Caki2 (cell line): ENCODE data around the gene DEFB110. TPM values are rescaled to one million over a fixed set of nuclear protein-coding genes. Genes with fewer than 3 reads are reported as not detected.

Experiments used
- DNase-seq: peaks from one replicate; pipeline ENCODE4 v3.0.0-alpha.2; 2015; ENCODE audit warnings: low read depth
- in situ Hi-C: cut with HindIII; loops from 2 replicates; pipeline ENCODE4 v1.10.0; 2016; ENCODE audit warnings: low sequenced_read_pairs, low pct_unique_long_range_greater_than_20kb, mixed read lengths
- total RNA-seq: library from RNA; depleted of rRNA; stranded (reverse); fragments of >200 nt; shearing (Covaris generic); gene quantifications from 2 replicates; pipeline ENCODE4 v1.2.3, GENCODE V29; 2014; ENCODE audit warnings: low replicate concordance; rRNA removed

The DEFB110 gene
- total RNA-seq = not detected in 2 replicates

DNA sequence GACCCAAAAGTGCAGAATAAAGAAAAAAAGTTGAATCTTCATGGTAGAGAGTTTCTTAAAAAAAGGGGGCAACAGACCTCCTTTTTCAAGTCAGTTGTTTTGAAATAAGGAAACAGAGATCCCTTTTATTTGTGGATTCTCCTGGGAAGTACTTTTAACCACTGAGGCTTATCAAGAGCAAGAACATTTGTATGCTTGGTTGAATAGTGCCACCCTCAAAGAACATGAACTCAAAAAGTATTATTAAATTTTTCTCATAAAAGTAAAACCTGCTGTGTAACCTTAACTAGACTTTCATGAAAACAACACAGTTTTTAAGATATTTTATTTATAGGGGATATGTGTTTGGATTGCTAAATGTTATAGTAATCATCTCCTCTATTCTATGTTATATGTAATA, at the start of gene DEFB110:
DEFB110 (minus strand) TSS at position 101 of the 400 bp plus-strand sequence; CDS start at position 42, 59 bp downstream.
- DNase-seq = no peak
- in situ Hi-C loops = no loop called here

DNA sequence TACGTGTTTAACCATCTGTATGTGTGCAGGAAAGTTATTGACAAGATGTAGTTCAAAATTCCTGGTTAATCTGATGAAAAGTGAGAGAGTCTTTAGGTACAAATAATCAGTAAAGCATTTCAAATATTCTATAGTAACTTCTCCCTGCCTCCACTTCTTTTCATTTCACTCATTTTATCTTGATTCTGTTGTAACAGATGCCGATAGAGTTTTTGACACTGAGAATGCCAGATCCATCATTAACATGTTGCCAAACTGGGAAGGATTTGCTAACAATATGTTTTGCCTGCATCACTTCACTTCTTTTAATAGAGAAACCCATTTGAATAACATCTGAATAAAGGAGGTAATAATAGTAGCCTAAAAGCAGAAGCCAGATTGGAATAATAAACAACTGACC, 48.3 kb upstream of the DEFB110 start:
- no peak for DNase-seq
- in situ Hi-C loops = no loop called here

DNA sequence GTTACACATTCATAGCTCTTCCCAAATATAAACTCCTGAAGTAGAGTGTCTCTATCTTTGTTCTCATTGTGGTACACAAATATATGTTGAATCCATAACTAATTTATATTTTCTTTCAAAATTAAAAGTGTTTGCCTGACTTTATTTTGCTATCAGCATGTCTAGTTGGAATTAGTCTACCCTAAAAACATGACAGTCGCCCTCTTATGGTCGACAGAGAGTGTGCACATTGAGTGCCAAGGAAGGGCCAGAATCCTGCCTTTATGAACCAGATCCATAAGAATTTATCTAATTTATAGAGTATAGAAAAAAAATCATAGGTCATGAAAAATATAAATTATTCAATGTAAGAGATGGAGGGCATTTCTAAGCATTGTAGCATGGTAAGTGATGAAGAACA, 40.3 kb upstream of the DEFB110 start:
- DNase-seq = no peak
- in situ Hi-C loops = no loop called here

DNA sequence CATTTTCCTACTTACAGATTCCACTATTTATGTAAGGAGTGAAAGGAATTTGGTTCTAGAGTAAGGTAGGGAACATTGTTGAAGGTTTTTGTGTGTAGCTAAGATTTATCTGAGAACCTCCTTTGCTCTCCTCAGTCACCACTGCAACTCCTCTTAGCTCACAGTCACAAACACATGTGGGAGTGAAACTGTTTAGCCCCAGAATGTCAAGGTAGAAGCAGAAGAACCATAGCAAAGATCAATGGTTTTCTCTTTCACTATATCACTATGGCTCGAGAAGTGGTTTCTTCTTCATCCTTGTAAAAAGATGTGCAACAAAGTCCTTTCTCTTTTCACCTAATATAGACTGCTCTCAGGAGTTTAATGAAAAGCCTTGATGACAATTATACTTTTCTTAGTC, 34.4 kb upstream of the DEFB110 start:
- in situ Hi-C loops = no loop called here

DNA sequence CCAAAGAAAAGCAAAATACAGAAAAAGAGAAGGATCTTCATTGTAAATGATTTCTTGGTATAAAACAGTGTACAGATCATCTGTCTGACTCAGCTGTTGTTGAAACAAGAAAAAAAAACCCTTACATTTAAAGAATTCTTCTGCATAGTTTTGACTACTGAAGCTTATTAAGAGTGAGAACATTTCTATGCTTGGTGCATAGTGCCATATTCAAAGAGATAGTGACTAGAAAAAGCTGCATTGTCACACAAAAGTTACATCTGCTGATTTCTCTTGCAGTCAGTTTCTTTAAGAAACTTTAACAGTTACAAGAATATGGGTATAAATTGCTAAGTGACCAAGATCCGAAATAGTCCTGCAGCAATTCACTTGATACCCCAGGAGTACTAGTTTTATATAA, 28.0 kb upstream of the DEFB110 start, which contains the start of gene DEFB112:
DEFB112 (minus strand) TSS at position 101 of the 400 bp plus-strand sequence; CDS start at position 41, 60 bp downstream.
- no peak for DNase-seq
- in situ Hi-C loops = no loop called here

More for the DNA sequence above, 34.4 kb upstream of the DEFB110 start:
- DNase-seq = no peak

DNA sequence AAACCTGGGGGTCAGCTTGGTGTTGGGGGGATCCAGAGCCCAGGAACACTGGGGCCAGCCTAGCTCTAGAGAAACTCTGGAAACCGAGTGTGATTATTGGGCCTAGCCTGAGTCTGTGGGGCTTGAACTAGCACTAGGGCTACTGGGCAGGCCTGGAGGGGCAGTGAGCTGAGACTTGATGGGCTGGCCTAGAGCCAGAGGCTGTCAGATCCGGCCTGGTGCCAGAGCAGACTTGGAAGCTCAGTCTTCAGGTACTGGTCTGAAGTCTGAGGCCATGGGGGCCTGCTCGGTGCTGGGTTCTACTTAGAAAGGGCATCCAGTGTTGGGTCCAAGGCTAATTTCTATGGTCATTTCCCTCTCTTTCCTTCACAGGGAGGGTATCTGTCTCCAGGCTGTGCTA, 25.2 kb upstream of the DEFB110 start:
- no peak for DNase-seq
- in situ Hi-C loops = no loop called here

DNA sequence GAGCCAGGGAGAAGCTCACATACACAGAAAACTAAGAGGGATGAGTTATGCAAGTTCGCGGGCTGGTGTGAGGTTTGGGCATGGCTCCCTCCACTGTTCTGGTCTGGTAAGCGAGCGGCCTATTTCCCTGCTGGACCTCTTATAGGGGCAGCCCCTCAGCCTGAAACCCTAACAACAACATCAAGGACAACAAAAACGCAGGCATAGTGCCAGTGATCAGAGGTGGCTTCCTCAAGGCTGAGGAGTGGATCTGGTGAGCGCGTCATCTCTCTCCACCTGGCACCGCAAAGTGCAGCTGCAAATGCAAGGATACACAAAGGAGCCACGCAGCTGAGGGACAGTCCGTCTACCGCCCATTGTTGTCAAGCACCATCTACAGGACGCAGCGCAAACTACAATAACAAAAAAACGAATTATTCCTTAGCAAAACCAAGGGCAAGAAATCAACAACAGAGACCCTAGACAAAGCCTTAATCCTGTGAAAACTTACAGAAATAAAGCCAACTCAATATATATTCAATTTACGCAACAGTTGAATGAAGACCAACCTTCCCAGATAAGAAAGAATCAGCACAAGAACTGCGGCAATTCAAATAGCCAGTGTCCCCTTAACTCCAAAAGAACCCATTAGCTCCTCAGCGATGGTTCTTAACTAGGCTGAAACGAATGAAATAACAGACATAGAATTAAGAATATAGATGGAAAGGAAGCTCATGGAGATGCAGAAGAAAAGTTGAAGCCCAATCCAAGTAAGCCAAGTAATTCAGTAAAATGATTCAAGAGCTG, 9.2 kb upstream of the DEFB110 start:
- in situ Hi-C loops = no loop called here
- DNase-seq = peak; percentile 2

DNA sequence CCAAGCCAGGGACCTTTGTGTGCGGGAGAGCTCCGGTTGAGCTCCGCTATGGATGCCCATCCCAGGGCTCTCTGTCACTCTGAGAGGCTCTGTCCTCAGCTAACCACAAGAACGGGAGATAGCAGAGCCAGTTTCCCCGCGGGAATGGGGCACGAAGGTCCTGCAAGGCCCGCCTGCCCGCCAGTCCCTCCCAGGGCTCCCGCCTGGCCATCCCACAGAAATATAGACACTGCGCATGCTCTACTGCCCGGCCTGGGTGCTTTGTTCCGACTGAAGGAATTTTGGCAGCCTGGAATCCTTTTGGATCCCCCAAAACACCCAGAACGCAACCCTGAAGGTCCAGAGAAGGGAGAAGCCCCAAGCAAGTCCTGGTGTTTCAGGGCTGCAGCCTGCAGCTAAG, 8.6 kb upstream of the DEFB110 start:
- no peak for DNase-seq
- in situ Hi-C loops = no loop called here

DNA sequence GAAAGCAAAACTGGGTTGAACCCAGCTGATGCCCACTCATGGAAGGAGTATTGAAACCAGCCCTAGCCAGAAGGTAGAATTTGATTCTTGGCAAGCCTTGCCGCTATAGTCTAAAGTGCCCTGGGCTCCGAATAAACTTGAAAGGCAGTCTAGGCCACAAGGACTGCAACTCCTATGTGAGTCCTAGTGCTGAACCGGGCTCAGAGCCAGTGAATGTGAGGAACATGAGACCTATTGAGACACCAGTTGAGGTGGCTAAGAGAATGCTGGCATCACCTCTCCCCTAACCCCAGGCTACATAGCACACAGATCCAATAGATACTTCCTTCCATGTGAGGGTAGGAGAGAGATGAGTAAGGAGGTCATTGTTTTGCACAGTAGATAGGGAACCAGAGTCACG, 3.5 kb upstream of the DEFB110 start:
- in situ Hi-C loops = no loop called here
- no peak for DNase-seq

DNA sequence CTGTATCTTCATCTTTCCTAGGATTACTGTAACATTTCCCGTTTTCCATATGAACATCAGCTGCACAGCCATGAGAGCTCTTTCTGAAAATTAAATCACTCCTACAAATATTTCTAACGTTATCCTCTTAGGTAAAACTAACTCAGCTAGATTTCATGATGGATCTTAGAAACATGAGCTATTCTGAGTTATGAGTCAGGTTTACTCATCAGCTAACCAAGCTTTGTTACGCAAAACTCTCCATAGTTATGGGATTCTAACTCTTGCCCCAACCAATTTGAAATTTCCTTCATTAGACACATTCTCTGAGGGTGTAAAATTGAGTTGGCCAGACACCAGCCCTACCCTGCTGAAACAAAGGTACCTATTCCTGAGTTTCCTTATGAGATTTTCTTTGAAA, 14.0 kb downstream of the DEFB110 start:
- in situ Hi-C loops = no loop called here
- DNase-seq = no peak

DNA sequence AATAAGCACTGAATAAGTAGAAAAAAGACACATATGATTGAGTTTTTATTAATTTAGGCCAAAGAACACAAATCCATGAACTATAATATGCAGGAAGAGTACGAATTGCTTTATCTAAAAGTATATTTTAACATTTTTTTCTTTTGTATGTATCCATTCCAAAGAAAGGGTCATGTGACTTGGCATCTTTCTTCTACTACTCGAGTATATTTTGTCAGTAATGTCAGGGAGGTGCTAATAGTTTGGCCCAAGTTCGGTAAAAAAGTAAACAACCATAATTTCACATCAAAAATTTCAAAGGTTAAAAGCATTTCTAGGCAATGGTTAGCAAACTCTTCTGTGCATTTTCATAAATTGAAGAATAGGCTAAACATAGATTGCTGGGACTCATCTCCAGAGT, 18.7 kb downstream of the DEFB110 start:
- in situ Hi-C loops = no loop called here
- DNase-seq = no peak

DNA sequence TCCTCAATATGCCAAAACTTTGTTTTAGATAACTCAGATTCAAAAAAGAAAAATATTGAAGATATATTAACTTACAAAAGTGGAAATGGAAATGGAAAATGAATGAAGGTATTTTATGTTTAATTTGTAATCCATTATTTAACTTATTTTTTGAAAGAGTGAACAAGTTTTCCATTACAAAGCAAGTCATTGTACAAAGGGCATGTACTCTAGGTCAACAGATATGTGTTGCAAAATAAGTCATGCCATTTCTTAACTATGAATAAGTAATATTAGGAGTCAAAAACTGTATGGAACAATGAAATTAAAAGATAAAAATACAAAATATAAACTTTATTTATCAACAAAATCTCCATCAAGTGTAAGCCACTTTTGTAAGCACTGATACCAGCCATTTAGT, 26.5 kb downstream of the DEFB110 start:
- in situ Hi-C loops = no loop called here
- no peak for DNase-seq

DNA sequence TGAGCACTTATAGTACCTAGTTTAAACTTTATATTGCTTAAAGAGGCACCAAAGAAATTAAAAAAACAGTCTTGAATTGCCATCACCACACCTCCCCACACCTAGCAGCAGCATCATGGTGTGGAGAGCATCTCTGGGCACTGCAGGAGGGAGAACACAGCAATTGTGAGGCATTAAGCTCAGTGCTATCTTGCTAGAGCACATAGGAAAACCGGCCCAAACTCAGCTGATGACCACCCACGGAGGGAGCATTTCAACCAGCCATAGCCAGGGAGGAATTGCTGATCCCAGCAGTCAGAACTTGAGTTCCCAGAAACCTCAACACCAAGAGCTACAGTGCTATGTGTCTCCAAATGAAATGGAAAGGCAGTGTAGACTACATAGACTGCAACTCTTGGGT, 32.9 kb downstream of the DEFB110 start:
- no peak for DNase-seq
- in situ Hi-C loops = no loop called here

DNA sequence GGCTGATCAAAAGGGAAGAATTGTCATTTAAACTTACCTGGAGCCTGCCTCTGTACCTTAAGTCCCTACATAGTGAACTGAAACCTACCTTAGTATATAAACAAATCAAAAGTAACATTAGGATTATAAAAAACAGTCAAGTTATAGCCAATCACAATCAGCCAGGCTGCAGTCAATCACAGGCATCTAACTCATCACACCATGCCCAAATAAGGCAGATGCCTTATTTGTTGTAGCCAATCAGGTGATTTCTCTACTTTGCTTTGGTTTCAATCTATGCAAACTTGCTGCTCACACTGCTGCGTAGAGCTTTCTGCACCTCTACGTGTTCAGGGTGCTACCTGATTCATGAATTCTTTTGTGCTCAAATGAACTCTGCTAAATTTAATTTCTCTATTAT, 34.0 kb downstream of the DEFB110 start:
- no peak for DNase-seq
- in situ Hi-C loops = no loop called here

DNA sequence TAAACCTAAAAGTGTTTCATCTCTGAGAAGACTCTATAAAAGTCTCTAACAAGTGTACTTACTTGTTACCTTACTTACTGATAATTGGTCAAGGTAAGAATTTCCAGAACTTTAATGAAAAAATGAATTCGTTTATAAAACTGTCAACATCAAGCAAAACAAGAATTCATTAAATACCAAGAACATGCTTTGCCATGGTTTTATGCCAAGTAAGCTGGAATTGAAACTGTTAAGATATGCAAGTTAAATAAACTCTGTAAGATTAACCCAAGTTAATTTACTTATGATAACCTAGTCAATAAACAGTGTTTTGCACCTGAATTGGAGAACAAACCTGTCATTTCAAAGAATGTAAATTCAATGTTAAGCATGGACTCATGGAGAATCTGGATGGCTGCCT, 35.2 kb downstream of the DEFB110 start:
- in situ Hi-C loops = no loop called here
- no peak for DNase-seq

DNA sequence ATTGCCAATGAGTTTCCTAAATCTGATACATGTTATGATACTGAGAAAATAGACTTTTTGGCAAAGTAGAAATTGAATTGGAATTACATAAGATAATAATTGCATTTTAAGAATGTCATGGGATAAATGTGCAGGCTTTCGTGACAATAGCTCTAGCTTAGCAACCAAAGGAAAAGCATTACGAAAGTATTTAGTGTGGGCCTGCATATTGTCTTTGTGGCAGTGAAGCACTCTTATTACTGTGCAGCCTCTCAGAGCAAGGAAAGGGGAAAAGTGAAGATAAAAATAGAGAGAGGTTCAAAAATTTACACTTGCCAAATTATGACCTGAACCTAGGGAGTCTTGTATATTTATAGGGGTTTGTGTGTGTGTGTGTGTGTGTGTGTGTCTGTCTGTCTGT, 39.7 kb downstream of the DEFB110 start:
- in situ Hi-C loops = no loop called here
- no peak for DNase-seq

DNA sequence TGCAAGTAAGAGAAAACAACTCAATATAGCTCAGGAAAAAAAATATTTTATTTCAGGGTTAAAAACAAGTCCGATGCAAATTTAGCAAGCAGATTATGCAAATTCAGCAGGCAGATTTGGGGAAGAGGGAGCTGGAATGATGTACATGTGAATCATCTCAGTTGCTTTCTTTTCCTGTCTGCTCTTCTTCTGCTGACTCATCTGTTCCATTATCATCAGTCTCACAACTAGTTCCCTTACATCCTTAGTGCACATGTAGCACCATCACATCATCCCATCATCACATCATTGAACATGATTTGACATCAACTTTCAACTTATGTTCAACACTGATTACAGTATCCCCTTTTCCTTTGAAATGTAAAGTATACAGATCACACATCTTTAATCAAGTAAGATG, 40.9 kb downstream of the DEFB110 start:
- DNase-seq = no peak

DNA sequence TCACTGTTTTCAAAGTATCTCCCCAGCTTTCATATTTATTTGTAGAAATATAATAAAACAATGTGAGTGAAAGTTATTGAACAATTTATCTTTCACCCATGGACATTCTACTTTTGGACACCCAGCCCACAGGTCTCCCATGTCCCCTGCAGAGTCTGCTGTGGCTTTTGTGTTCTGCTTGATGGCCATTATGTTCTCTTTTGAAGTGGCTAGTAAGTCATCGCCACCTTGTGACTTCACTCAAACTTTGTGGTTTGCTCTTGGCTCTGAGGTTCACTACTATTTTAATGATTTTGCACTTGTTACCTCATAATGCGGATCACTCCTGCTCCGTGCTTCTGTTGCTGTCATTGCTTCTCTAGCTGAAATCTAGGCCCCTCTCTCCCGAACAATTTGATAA, 42.2 kb downstream of the DEFB110 start:
- DNase-seq = no peak
- in situ Hi-C loops = no loop called here

More for the DNA sequence above, 40.9 kb downstream of the DEFB110 start:
- in situ Hi-C loops = no loop called here

DNA sequence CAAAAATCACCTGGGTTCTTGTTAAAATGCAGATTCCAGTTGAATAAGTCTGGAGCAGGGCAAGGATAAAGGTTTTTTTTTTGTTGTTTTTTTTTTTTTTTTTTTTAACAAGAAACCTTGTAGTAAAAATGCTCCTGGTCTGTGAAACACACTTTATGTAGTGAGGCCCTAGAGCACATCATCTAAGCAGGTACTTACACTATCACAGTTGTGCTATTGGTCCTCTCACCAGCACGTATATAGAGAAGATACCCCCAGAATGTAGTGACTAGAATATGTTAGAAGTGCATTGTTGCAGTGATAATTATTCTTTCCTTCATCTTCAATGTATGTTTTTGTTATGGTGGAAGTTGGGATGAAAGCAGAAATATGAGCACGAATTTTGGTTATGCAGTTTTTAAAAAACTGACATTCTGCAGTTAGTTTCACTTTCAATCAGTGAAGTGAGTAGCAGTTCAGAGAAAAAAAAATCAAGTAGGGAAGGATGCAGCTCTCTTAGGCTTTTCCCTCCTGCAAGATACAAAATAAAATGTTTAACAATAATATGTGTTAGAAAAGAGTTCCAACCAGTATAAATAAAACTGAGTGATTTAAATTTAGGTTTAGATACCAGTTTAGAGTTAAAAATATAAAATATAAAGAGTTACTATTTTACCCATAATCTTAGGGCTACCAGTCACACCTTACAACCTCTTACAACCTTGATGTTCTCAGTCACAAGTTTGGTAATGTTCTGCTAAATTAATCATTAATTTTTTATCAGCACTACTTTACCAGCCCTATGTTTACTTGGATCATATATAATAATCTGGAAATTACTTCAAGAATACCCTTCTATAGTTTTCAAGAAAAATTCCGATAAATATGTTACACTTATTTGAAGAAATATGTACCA, 43.2 kb downstream of the DEFB110 start:
- in situ Hi-C loops = no loop called here
- DNase-seq = no peak
